Ovary (tissue), 9 donors: Measurements from ENCODE around the gene ADAM11. TPM values are rescaled to one million over a fixed set of nuclear protein-coding genes. Genes with fewer than 3 reads are reported as not detected.

Experiments
- DNase-seq, 5 donors: peaks; one replicate each; pipeline ENCODE4 v3.0.0-alpha.2; 2019 to 2020
- H3K27ac ChIP-seq, 2 donors: fragments of 200-600 bp; one replicate each; pipeline versions ENCODE4 v1.5.1 to v1.8.0; 2019 to 2022
- H3K27me3 ChIP-seq: fragments of 200-600 bp; one replicate; pipeline ENCODE4 v1.8.0; 2022
- H3K36me3 ChIP-seq: fragments of 200-600 bp; sonication (generic); one replicate; pipeline ENCODE4 v1.5.1; 2019
- H3K4me1 ChIP-seq: one replicate; pipeline ENCODE4 v1.8.1; 2013; ENCODE audit warnings: mild to moderate bottlenecking, moderate library complexity; ENCODE audit not compliant: insufficient read depth
- H3K4me3 ChIP-seq: fragments of 200-600 bp; sonication (generic); one replicate; pipeline ENCODE4 v1.5.1; 2017
- H3K9me3 ChIP-seq, 2 donors: fragments of 200-600 bp in 1 of 2; sonication (generic) in 1 of 2; one replicate each; pipeline versions ENCODE4 v1.5.1 to v1.8.1; 2013 to 2019; ENCODE audit warnings: mild to moderate bottlenecking in 1 of 2, moderate library complexity in 1 of 2
- EP300 ChIP-seq: sonication (generic); formaldehyde crosslinking; IDR thresholded peaks from one replicate; pipeline ENCODE4 v1.6.1; 2017; ENCODE audit warnings: antibody characterized with exemption
- POLR2A ChIP-seq: fragments of 450-650 bp; IDR thresholded peaks from one replicate; pipeline ENCODE4 v1.6.1; 2017; ENCODE audit warnings: antibody characterized with exemption, mild to moderate bottlenecking, moderate library complexity
- WGBS, 3 donors: extraction: QIAGEN DNeasy Blood & Tissue Kit in 1 of 3; methylation state at CpG; one replicate each; pipeline versions ENCODE4 v1.1.5 to v1.1.7; 2013 to 2017; 5-methylcytosine and 5-hydroxymethylcytosine counted together
- intact Hi-C, 4 donors: fragments of 100-400 bp; cut with DNase I; formaldehyde crosslinking; loops; one replicate each; pipeline versions ENCODE4 v1.11.0 to v1.15.1; 2022 to 2023
- polyA plus RNA-seq, 2 donors: library from polyadenylated mRNA; stranded (reverse); fragments of 200-250 nt in 1 of 2; fragments of 350-450 nt in 1 of 2; fragmentation: Illumina TruSeq in 1 of 2; extraction: RNeasy Lipid Tissue Mini Kit (QIAGEN cat#74804) in 1 of 2; gene quantifications; one replicate each; pipeline ENCODE4 v1.2.3, GENCODE V29; 2013 to 2014
- total RNA-seq, 7 donors: library from RNA; depleted of rRNA in 2 of 7; stranded (reverse); fragments of >200 nt in 2 of 7; fragmentation: NEBNext Ultra II Directional in 3 of 7; extraction: Animal tissue kit (Norgen Biotek cat#: 25700) in 3 of 7; gene quantifications; one replicate each; pipeline versions ENCODE4 v1.1.0 to v1.2.4, GENCODE V29; 2016 to 2023
- TF ChIP-seq, protein P1 (sequence below), 3 donors: fragments of 450-650 bp in 2 of 3; fragments of 200-600 bp in 1 of 3; IDR thresholded peaks; one replicate each; pipeline versions ENCODE4 v1.5.1 to v1.8.0; 2016 to 2022; ENCODE audit warnings: antibody characterized with exemption in 3 of 3, mild to moderate bottlenecking in 1 of 3
- donor health status: DM: no; HTN: no; CAD: no; lungs with moderate emphysema.
- donor health status: DM: no; HTN: no; CAD: no.
- donor health status: Bipolar disorder and iron deficiency.
- donor health status: DM: yes; HTN: yes; CAD: no.
- donor health status: DM: no; HTN: no; CAD: no.
- donor health status: DM: yes; HTN: yes; CAD: no.

ADAM11 gene
- total and polyA plus RNA-seq, 9 donors, result 0.12 to 2.3 (median 1.1) TPM

- WGBS, 3 donors, result 56 to 60% (median 60%) methylated on average over 5 of the region's 5 CpGs
Observed at GRCh38 chr17:44733753-44734152, 25.0 kb upstream of the ADAM11 start.

DNA sequence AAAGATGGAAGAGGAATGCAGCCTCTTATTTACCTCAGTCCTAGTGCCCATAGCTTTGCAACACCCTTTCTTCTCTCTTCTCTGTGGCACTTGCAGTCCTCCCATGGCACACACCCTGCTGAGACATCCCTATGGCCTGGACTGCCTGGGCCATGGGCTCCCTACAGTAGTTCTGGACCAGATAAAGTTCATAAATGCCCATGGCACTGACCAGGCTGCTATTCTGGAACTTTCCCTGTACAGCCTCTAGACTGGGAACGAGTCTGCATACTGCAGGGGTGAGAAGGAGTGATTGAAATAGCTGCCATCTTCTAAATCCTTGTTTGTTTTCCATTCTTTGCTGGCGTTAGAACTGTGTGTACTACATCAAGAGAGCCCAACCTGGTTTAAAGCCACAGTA, 24.5 kb upstream of the ADAM11 start:
- no peaks in the 10 kb centered on the region for H3K4me1 ChIP-seq
- no peak for DNase-seq
- H3K4me3 ChIP-seq, result no peak overlapping the region
- intact Hi-C loops, result no loop called here
- H3K36me3 ChIP-seq, result no peaks in the 10 kb centered on the region
- TF ChIP-seq, protein P1, sequence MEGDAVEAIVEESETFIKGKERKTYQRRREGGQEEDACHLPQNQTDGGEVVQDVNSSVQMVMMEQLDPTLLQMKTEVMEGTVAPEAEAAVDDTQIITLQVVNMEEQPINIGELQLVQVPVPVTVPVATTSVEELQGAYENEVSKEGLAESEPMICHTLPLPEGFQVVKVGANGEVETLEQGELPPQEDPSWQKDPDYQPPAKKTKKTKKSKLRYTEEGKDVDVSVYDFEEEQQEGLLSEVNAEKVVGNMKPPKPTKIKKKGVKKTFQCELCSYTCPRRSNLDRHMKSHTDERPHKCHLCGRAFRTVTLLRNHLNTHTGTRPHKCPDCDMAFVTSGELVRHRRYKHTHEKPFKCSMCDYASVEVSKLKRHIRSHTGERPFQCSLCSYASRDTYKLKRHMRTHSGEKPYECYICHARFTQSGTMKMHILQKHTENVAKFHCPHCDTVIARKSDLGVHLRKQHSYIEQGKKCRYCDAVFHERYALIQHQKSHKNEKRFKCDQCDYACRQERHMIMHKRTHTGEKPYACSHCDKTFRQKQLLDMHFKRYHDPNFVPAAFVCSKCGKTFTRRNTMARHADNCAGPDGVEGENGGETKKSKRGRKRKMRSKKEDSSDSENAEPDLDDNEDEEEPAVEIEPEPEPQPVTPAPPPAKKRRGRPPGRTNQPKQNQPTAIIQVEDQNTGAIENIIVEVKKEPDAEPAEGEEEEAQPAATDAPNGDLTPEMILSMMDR (IDR thresholded peaks at IDR 0.05), result no peak
- TF ChIP-seq POLR2A (no peak), EP300 (no peak)
- 62 to 85% (median 65%) methylated on average over 2 of the region's 2 CpGs for WGBS, 3 donors
- no peaks in the 10 kb centered on the region for H3K27me3 ChIP-seq
- no peak overlapping the region for H3K27ac ChIP-seq
- H3K9me3 ChIP-seq, result no peaks in the 10 kb centered on the region

More at GRCh38 chr17:44733753-44734152, 25.0 kb upstream of the ADAM11 start:
- Histone ChIP-seq H3K27me3 (no peaks in the 10 kb centered on the region), H3K4me3 (no peak overlapping the region), H3K27ac (no peak overlapping the region), H3K36me3 (no peaks in the 10 kb centered on the region), H3K9me3 (no peaks in the 10 kb centered on the region), H3K4me1 (no peaks in the 10 kb centered on the region)
- DNase-seq, result no peak
- intact Hi-C loops, result no loop called here
- TF ChIP-seq POLR2A (no peak), EP300 (no peak)
- TF ChIP-seq, protein P1 (IDR thresholded peaks at IDR 0.05), result no peak

GRCh38 chr17:44736551-44737240, 22.1 kb upstream of the ADAM11 start:
- Histone ChIP-seq H3K27ac (no peak overlapping the region), H3K9me3 (no peaks in the 10 kb centered on the region), H3K4me3 (no peak overlapping the region), H3K36me3 (no peaks in the 10 kb centered on the region), H3K27me3 (no peaks in the 10 kb centered on the region), H3K4me1 (no peaks in the 10 kb centered on the region)
- TF ChIP-seq EP300 (no peak), POLR2A (no peak)
- TF ChIP-seq, protein P1 (IDR thresholded peaks at IDR 0.05), result no peak
- intact Hi-C loops, result no loop called here
- no peak for DNase-seq
- 80 to 87% (median 82%) methylated on average over 12 of the region's 12 CpGs for WGBS, 3 donors

- DNase-seq, result no peak
- H3K27ac ChIP-seq, result no peak overlapping the region
- H3K9me3 ChIP-seq, result no peaks in the 10 kb centered on the region
- no peaks in the 10 kb centered on the region for H3K4me1 ChIP-seq
- no peaks in the 10 kb centered on the region for H3K27me3 ChIP-seq
- no peaks in the 10 kb centered on the region for H3K36me3 ChIP-seq
- no peak overlapping the region for H3K4me3 ChIP-seq
- intact Hi-C loops, result no loop called here
- TF ChIP-seq POLR2A (no peak), EP300 (no peak)
- TF ChIP-seq, protein P1 (IDR thresholded peaks at IDR 0.05), result no peak
- 74 to 92% (median 91%) methylated on average over 3 of the region's 3 CpGs for WGBS, 3 donors
Observed at GRCh38 chr17:44738214-44738906, 20.4 kb upstream of the ADAM11 start.
